Caco-2 (cell line): ENCODE results near the gene RAPGEF1. TPM values are rescaled to one million over a fixed set of nuclear protein-coding genes. Genes with fewer than 3 reads are reported as not detected.

Experiments
- BruUV-seq: library from RNA; stranded (reverse); fragments of 400-500 nt; replicated peaks from 2 replicates; lab custom pipeline; 2021; lab: Mats Ljungman, UMichigan
- CTCF ChIA-PET: fragments of 300-600 bp; sonication (Branson Sonifier 250); formaldehyde crosslinking; loops from one replicate; lab custom pipeline; 2022; ENCODE audit warnings: antibody characterized with exemption; lab: Charles Lee
- POLR2A ChIA-PET: fragments of 300-600 bp; sonication (Branson Sonifier 250); formaldehyde crosslinking; loops from one replicate; lab custom pipeline; 2022; ENCODE audit warnings: antibody characterized with exemption; lab: Charles Lee
- DNase-seq, 2 experiments: peaks; one replicate each; pipeline versions ENCODE4 v3.0.0 to v3.0.0-alpha.2; 2020 to 2022
- H3K27me3 ChIP-seq: replicated peaks from 2 replicates; pipeline ENCODE4 v1.6.0; 2011; ENCODE audit warnings: low read length; ENCODE audit not compliant: control insufficient read depth, insufficient read depth
- H3K36me3 ChIP-seq: 2 replicates; pipeline ENCODE4 v1.5.1; 2011; ENCODE audit warnings: low read length; ENCODE audit not compliant: control insufficient read depth, insufficient read depth
- H3K4me1 ChIP-seq: fragments of 250-450 bp; sonication (Bioruptor Pico); 2 replicates; pipeline ENCODE4 v1.5.1; 2020; ENCODE audit warnings: mild to moderate bottlenecking
- H3K4me3 ChIP-seq: 2 replicates; pipeline ENCODE4 v1.5.1; 2011; ENCODE audit warnings: low read depth, mild to moderate bottlenecking, control low read depth, low read length
- H3K9me3 ChIP-seq: fragments of 250-450 bp; sonication (Bioruptor Pico); 2 replicates; pipeline ENCODE4 v1.5.1; 2020; ENCODE audit warnings: mild to moderate bottlenecking, moderate library complexity
- H3K27ac Mint-ChIP-seq: one replicate; pipeline ENCODE4 v1.8.0; 2022; ENCODE audit warnings: mixed read lengths; ENCODE audit not compliant: unreplicated experiment
- H3K27me3 Mint-ChIP-seq: one replicate; pipeline ENCODE4 v1.8.0; 2022; ENCODE audit warnings: mixed read lengths; ENCODE audit not compliant: insufficient read depth, unreplicated experiment
- H3K36me3 Mint-ChIP-seq: one replicate; pipeline ENCODE4 v1.8.0; 2022; ENCODE audit warnings: mild to moderate bottlenecking, mixed read lengths; ENCODE audit not compliant: insufficient read depth, unreplicated experiment
- H3K4me1 Mint-ChIP-seq: one replicate; pipeline ENCODE4 v1.8.0; 2022; ENCODE audit warnings: low read depth, mixed read lengths; ENCODE audit not compliant: unreplicated experiment
- H3K4me3 Mint-ChIP-seq: one replicate; pipeline ENCODE4 v1.8.0; 2022; ENCODE audit warnings: mild to moderate bottlenecking, moderate library complexity, mixed read lengths; ENCODE audit not compliant: unreplicated experiment
- H3K9me3 Mint-ChIP-seq: one replicate; pipeline ENCODE4 v1.8.0; 2022; ENCODE audit warnings: mixed read lengths; ENCODE audit not compliant: unreplicated experiment
- intact Hi-C: fragments of 100-400 bp; cut with micrococcal nuclease; formaldehyde crosslinking; loops from one replicate; pipeline ENCODE4 v1.10.0; 2022; ENCODE audit not compliant: unreplicated experiment
- total RNA-seq: library from RNA; stranded (reverse); gene quantifications from 2 replicates; pipeline ENCODE4 v1.2.3, GENCODE V29; 2022
- TF ChIP-seq, protein P1 (sequence below), 2 experiments: fragments of 200-600 bp in 1 of 2; IDR thresholded peaks; 1 replicate in 1 of 2; 2 replicates in 1 of 2; pipeline versions ENCODE4 v1.5.1 to v1.8.0; 2011 to 2022; ENCODE audit warnings: antibody characterized with exemption in 1 of 2, control low read depth in 1 of 2, inconsistent platforms in 1 of 2, low read depth in 1 of 2, low read length in 1 of 2, mild to moderate bottlenecking in 1 of 2, moderate library complexity in 1 of 2; ENCODE audit not compliant: insufficient read depth in 1 of 2, severe bottlenecking in 1 of 2, unreplicated experiment in 1 of 2

Gene RAPGEF1
- total RNA-seq, 1 experiment from 2014 or later, result 75.4 TPM

DNA sequence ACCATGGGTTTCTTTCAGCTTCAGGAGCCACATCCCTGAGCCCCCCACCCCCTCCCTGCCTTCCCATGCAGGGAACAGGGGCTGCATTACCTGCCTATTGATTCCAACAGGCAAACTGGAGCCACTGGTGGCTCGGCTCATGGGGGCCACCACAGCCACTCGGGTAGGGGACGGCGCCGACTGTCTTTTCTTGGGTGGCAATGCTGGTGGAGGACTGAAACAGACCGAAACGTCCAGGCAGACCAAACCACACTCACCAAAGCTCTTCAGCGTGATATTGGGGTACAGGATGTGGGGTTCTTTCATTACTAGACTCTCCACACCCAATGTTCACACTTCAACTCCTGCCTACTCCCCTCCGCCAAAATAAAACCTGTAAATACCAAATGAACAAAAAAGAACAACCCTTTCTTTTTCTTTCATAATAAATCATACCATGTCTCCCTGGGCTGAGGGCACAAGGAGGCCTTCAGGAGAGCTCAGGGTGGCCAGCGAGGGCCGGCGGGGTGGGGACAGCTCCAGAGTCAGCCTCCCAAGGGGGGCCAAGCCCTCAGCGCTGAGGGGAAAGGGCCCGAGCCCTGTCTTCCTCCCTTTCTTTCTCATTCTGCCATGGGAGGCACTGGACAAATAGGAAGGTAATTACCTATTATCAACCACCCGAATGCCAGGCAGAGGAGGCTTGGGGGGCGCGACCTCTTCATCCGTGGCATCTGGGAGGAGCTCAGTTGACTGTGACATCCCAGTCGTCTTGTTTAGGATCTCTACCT lies 111.2 kb downstream of the RAPGEF1 start:
- H3K4me3 ChIP-seq, result no peak overlapping the region
- no peaks in the 10 kb centered on the region for H3K9me3 ChIP-seq
- peaks cover 42% of the 10 kb centered on the region for H3K36me3 Mint-ChIP-seq
- BruUV-seq, result no TSS peak
- POLR2A ChIA-PET, result no interaction called here
- intact Hi-C loops, result no loop called here
- peaks cover 1% of the 10 kb centered on the region; the same call in 1 of the 2 replicates for H3K36me3 ChIP-seq
- DNase-seq, result no peak
- H3K27me3 Mint-ChIP-seq, result no peaks in the 10 kb centered on the region
- CTCF ChIA-PET, result no interaction called here
- no peaks in the 10 kb centered on the region for H3K27me3 ChIP-seq
- H3K4me3 Mint-ChIP-seq, result no peak overlapping the region
- H3K4me1 Mint-ChIP-seq, result no peaks in the 10 kb centered on the region
- H3K9me3 Mint-ChIP-seq, result no peaks in the 10 kb centered on the region
- no peaks in the 10 kb centered on the region for H3K4me1 ChIP-seq
- no peak overlapping the region for H3K27ac Mint-ChIP-seq
- TF ChIP-seq, protein P1, sequence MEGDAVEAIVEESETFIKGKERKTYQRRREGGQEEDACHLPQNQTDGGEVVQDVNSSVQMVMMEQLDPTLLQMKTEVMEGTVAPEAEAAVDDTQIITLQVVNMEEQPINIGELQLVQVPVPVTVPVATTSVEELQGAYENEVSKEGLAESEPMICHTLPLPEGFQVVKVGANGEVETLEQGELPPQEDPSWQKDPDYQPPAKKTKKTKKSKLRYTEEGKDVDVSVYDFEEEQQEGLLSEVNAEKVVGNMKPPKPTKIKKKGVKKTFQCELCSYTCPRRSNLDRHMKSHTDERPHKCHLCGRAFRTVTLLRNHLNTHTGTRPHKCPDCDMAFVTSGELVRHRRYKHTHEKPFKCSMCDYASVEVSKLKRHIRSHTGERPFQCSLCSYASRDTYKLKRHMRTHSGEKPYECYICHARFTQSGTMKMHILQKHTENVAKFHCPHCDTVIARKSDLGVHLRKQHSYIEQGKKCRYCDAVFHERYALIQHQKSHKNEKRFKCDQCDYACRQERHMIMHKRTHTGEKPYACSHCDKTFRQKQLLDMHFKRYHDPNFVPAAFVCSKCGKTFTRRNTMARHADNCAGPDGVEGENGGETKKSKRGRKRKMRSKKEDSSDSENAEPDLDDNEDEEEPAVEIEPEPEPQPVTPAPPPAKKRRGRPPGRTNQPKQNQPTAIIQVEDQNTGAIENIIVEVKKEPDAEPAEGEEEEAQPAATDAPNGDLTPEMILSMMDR (IDR thresholded peaks at IDR 0.05; ENCODE audit: insufficient read depth in 1 of 2, low read depth in 1 of 2, low read length in 1 of 2, severe bottlenecking in 1 of 2, unreplicated experiment in 1 of 2), result no peak

GRCh38 chr9:131627648-131628458 lies 112.0 kb downstream of the RAPGEF1 start:
- DNase-seq, result no peak
- intact Hi-C loops, result no loop called here
- TF ChIP-seq, protein P1 (IDR thresholded peaks at IDR 0.05; ENCODE audit: insufficient read depth in 1 of 2, low read depth in 1 of 2, low read length in 1 of 2, severe bottlenecking in 1 of 2, unreplicated experiment in 1 of 2), result no peak
- Mint-ChIP-seq H3K4me1 (no peaks in the 10 kb centered on the region), H3K9me3 (no peaks in the 10 kb centered on the region), H3K4me3 (no peak overlapping the region), H3K36me3 (peaks cover 44% of the 10 kb centered on the region), H3K27ac (no peak overlapping the region), H3K27me3 (no peaks in the 10 kb centered on the region)
- ChIA-PET CTCF (no interaction called here), POLR2A (no interaction called here)
- Histone ChIP-seq H3K4me3 (no peak overlapping the region), H3K27me3 (no peaks in the 10 kb centered on the region), H3K36me3 (peaks cover 1% of the 10 kb centered on the region; the same call in 1 of the 2 replicates), H3K4me1 (no peaks in the 10 kb centered on the region), H3K9me3 (no peaks in the 10 kb centered on the region)
- BruUV-seq, result no TSS peak

DNA sequence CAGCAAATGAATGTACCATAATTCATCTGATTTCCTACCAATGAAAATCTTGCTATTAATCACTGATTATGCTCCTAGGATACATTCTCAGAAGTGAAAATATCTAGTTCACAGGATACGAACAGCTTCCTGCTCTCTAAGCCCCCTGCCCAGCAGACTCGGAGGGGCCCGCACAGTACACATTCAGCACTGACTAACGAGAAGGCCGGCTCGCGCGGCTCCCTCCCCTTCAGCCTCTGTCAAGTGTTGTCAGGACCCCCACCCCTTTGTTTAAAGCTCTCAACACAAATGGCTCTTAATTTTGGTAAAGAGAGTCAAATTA lies 112.6 kb downstream of the RAPGEF1 start:
- Mint-ChIP-seq H3K27ac (no peak overlapping the region), H3K27me3 (no peaks in the 10 kb centered on the region), H3K4me3 (no peak overlapping the region), H3K4me1 (no peaks in the 10 kb centered on the region), H3K36me3 (peaks cover 44% of the 10 kb centered on the region), H3K9me3 (no peaks in the 10 kb centered on the region)
- Histone ChIP-seq H3K4me3 (no peak overlapping the region), H3K4me1 (no peaks in the 10 kb centered on the region), H3K27me3 (no peaks in the 10 kb centered on the region), H3K36me3 (peaks cover 1% of the 10 kb centered on the region; the same call in 1 of the 2 replicates), H3K9me3 (no peaks in the 10 kb centered on the region)
- POLR2A ChIA-PET, result no interaction called here
- CTCF ChIA-PET, result no interaction called here
- no peak for DNase-seq
- no TSS peak for BruUV-seq
- intact Hi-C loops, result no loop called here
- TF ChIP-seq, protein P1 (IDR thresholded peaks at IDR 0.05; ENCODE audit: insufficient read depth in 1 of 2, low read depth in 1 of 2, low read length in 1 of 2, severe bottlenecking in 1 of 2, unreplicated experiment in 1 of 2), result no peak
